ENCODE data around the gene IQSEC2.
A peak's percentile ranks its signal among the peaks of the same experiment; 100 is the strongest.

Gene IQSEC2

DNA sequence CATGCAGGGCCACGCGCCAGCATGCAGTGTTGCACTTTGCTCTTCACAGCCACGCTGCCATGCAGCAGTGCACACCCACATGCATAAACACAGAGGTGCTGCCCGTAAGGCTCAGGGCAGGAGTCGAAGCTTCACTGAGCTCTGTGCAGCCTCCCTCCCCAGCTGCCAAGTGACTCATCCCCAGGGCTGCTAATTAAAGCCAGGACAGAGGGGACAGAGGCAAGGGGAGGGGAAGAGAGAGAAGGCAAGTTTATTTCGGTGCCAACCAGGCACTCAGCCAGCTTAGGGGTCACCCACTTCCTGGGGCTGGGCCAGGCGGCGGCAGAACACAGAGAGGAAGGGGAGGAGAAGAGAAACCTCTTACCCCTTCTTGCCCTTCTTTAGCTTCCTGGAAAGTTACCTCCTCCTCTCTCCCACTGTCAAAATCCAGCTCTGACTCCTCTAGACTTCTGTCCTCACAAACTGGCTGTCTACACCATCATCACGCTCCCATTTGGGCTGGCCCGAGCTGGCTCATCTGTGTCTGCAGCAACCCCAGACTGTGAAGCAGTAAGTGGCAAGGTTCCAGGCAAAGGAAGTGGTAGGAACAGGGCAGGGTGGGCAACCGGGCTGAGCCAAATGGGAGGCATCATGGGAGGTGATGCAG is 6.2 kb upstream of the IQSEC2 start:
- Histone ChIP-seq H3K27me3 (no peaks in the 10 kb centered on the region), H3K36me3 (no peaks in the 10 kb centered on the region), H3K4me3 (ENCODE audit: low read depth in 1 of 2, low read length in 1 of 2) (no peak overlapping the region), H3K27ac (no peak overlapping the region), H3K9me3 (no peaks in the 10 kb centered on the region), H3K4me1 (ENCODE audit: control insufficient read depth in 1 of 2, insufficient read depth in 1 of 2, low read depth in 1 of 2, low read length in 1 of 2) (peaks cover 0 to 3% of the 10 kb centered on the region in 2 experiments)
- TF ChIP-seq, protein P1, sequence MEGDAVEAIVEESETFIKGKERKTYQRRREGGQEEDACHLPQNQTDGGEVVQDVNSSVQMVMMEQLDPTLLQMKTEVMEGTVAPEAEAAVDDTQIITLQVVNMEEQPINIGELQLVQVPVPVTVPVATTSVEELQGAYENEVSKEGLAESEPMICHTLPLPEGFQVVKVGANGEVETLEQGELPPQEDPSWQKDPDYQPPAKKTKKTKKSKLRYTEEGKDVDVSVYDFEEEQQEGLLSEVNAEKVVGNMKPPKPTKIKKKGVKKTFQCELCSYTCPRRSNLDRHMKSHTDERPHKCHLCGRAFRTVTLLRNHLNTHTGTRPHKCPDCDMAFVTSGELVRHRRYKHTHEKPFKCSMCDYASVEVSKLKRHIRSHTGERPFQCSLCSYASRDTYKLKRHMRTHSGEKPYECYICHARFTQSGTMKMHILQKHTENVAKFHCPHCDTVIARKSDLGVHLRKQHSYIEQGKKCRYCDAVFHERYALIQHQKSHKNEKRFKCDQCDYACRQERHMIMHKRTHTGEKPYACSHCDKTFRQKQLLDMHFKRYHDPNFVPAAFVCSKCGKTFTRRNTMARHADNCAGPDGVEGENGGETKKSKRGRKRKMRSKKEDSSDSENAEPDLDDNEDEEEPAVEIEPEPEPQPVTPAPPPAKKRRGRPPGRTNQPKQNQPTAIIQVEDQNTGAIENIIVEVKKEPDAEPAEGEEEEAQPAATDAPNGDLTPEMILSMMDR (IDR thresholded peaks at IDR 0.05) = no peak

DNA sequence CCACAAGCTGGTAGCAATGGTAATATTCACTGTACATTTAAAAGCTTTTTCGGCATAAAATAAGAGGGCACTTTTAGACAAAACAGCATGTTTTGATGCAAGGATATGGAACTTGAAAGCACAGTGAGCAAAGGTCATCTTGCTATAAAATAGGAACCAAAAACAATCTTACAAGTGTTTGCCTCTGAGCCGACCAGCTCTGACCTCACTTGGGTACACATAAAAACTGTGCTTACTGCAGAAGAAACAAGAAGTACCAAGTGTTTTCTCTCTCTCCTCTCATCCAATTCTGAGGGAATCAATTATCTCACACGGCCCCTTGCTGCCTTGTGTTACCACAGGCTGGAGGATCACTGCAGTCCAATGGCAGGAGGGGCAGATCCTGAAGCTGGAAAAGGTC is 4.8 kb upstream of the IQSEC2 start:
- H3K27ac ChIP-seq = no peak overlapping the region
- H3K4me3 ChIP-seq (ENCODE audit: low read depth in 1 of 2, low read length in 1 of 2) = no peak overlapping the region
- no peaks in the 10 kb centered on the region for H3K36me3 ChIP-seq
- TF ChIP-seq, protein P1 (IDR thresholded peaks at IDR 0.05) = no peak
- H3K9me3 ChIP-seq = no peaks in the 10 kb centered on the region
- H3K4me1 ChIP-seq (ENCODE audit: control insufficient read depth in 1 of 2, insufficient read depth in 1 of 2, low read depth in 1 of 2, low read length in 1 of 2) = peaks cover 0 to 8% of the 10 kb centered on the region in 2 experiments
- no peaks in the 10 kb centered on the region for H3K27me3 ChIP-seq

DNA sequence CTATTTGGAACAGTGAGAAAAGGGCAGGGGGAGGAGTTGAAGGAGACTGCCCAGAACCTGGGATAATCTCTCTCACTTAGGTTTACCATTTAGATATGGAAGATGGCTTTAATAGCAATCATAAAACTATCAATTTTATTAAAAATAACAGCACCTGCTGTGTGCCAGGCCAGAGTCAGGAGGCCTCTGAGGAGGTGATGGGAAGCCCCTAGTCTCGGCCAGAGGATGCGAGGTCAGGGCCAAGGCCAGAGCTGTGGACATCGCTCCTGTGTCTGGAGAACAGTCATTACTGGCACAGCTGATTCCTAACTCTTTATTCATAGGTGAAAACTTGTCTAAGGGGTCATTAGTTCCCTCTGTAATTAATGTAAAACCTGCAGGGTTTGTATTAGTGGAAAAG is 4.2 kb upstream of the IQSEC2 start:
- Histone ChIP-seq H3K36me3 (no peaks in the 10 kb centered on the region), H3K27me3 (no peaks in the 10 kb centered on the region)
- TF ChIP-seq, protein P1 (IDR thresholded peaks at IDR 0.05) = no peak

DNA sequence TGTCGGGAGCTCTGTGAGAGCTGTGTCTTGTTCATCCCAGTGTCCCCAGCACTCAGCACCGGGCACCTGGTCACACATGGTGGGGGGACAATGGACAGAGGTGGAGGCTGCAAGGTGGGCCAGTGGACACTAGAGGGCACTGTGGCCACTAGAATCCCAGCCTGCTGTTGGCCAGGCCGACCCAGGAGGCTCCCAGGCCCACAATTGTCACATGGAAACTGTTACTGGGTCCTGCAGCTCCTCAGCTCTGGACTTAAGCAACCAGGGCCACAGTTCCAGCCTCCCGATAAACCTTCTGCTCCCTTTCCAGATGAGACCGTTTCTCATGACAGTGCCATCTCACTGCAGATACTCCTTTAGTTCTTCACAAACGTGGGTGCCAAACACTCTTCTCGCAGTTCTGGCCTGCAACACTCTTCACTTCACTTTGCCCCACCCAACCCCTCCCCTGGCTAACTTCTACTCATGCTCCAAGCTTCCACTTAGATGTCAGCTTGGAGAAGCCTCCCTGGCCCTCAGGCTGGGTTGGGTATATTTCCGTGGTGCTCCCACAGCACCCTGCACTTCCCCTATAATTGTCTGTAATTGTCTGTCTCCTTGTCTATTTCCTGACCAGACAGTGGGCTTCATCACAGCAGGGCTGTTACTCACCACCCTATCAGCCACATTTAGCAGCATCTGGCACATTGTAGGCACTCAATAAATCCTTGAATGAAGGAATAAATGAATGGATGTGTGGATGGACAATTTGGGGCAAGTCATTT is 3.5 kb upstream of the IQSEC2 start:
- Histone ChIP-seq H3K27me3 (no peaks in the 10 kb centered on the region), H3K27ac (no peak overlapping the region), H3K4me3 (ENCODE audit: low read depth in 1 of 2, low read length in 1 of 2) (no peak overlapping the region), H3K9me3 (no peaks in the 10 kb centered on the region), H3K36me3 (no peaks in the 10 kb centered on the region), H3K4me1 (ENCODE audit: control insufficient read depth in 1 of 2, insufficient read depth in 1 of 2, low read depth in 1 of 2, low read length in 1 of 2) (peaks cover 0 to 11% of the 10 kb centered on the region in 2 experiments)
- TF ChIP-seq, protein P1 (IDR thresholded peaks at IDR 0.05) = peak; percentile 73

More for the DNA sequence above, 4.2 kb upstream of the IQSEC2 start:
- H3K27ac ChIP-seq = no peak overlapping the region
- H3K9me3 ChIP-seq = no peaks in the 10 kb centered on the region
- no peak overlapping the region for H3K4me3 ChIP-seq (ENCODE audit: low read depth in 1 of 2, low read length in 1 of 2)
- peaks cover 0 to 9% of the 10 kb centered on the region in 2 experiments for H3K4me1 ChIP-seq (ENCODE audit: control insufficient read depth in 1 of 2, insufficient read depth in 1 of 2, low read depth in 1 of 2, low read length in 1 of 2)

DNA sequence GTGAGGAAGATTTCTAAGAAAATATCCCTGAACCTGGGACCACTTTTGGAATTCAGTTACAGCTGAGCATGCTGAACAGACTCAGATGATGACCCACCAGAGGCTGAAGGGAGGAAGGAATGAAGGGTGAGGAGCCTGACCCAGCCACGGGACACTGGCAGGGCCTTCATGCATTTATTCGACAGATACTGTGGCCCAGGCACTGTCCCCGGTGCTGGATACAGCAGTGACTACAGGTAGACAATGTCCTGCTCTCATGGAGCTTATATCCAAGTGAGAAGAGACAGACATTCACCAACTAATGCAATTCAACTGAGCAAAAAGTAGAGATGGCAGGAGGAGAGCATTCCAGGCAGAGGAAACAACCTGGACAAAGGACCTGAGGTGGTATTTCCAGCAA is 2.2 kb upstream of the IQSEC2 start:
- no peaks in the 10 kb centered on the region for H3K27me3 ChIP-seq
- H3K4me1 ChIP-seq (ENCODE audit: control insufficient read depth in 1 of 2, insufficient read depth in 1 of 2, low read depth in 1 of 2, low read length in 1 of 2) = peaks cover 0 to 11% of the 10 kb centered on the region in 2 experiments
- no peak overlapping the region for H3K4me3 ChIP-seq (ENCODE audit: low read depth in 1 of 2, low read length in 1 of 2)
- no peak overlapping the region for H3K27ac ChIP-seq
- H3K36me3 ChIP-seq = no peaks in the 10 kb centered on the region
- TF ChIP-seq, protein P1 (IDR thresholded peaks at IDR 0.05) = no peak
- no peaks in the 10 kb centered on the region for H3K9me3 ChIP-seq

All from neutrophil (primary cell).